OCI-LY3 (cell line): ENCODE data around the gene ITGA7.

Experiments
- H2AFZ ChIP-seq: fragments of 200-600, 300-600 bp; shearing (Covaris generic); 2 replicates; pipeline ENCODE4 v1.6.0; 2014; ENCODE audit warnings: antibody characterized with exemption, low read depth, low read length
- H3K27ac ChIP-seq: fragments of 200-600, 300-600 bp; sonication (generic); 2 replicates; pipeline ENCODE4 v1.5.1; 2014; ENCODE audit warnings: mild to moderate bottlenecking, low read length, moderate library complexity, mixed read lengths
- H3K27me3 ChIP-seq: fragments of 200-600, 300-600 bp; sonication (generic); 2 replicates; pipeline ENCODE4 v1.6.1; 2014; ENCODE audit warnings: low read depth, low read length, mixed read lengths
- H3K36me3 ChIP-seq: fragments of 200-600, 300-600 bp; sonication (generic); replicated peaks from 2 replicates; pipeline ENCODE3; 2014; ENCODE audit warnings: low read depth, low read length, mixed read lengths
- H3K4me1 ChIP-seq: fragments of 300-600, 200-600 bp; sonication (generic); 2 replicates; pipeline ENCODE4 v1.6.1; 2014; ENCODE audit warnings: low read length, mixed read lengths
- H3K4me2 ChIP-seq: fragments of 200-600, 300-600 bp; sonication (generic); 2 replicates; pipeline ENCODE4 v1.6.1; 2014; ENCODE audit warnings: low read length, mixed read lengths
- H3K4me3 ChIP-seq: fragments of 300-600, 200-600 bp; sonication (generic); 2 replicates; pipeline ENCODE4 v1.5.1; 2014; ENCODE audit warnings: antibody characterized with exemption, mild to moderate bottlenecking, low read length, moderate library complexity
- H3K79me2 ChIP-seq: fragments of 300-600, 200-600 bp; shearing (Covaris generic); 2 replicates; pipeline ENCODE4 v1.6.1; 2014; ENCODE audit warnings: mild to moderate bottlenecking, low read length, mixed read lengths
- H3K9ac ChIP-seq: fragments of 300-600, 200-600 bp; shearing (Covaris generic); 2 replicates; pipeline ENCODE4 v1.6.0; 2014; ENCODE audit warnings: mild to moderate bottlenecking, low read length, moderate library complexity
- H3K9me3 ChIP-seq: fragments of 200-600, 300-600 bp; shearing (Covaris generic); 2 replicates; pipeline ENCODE4 v1.6.1; 2014; ENCODE audit warnings: low read length, mixed read lengths; ENCODE audit not compliant: insufficient read depth
- H4K20me1 ChIP-seq: fragments of 200-600, 300-600 bp; sonication (generic); 2 replicates; pipeline ENCODE4 v1.6.1; 2016; ENCODE audit warnings: low read length, mixed read lengths; ENCODE audit not compliant: insufficient read depth
- EZH2phosphoT487 ChIP-seq: fragments of 200-600 bp; shearing (Covaris generic); IDR thresholded peaks from 2 replicates; pipeline ENCODE4 v1.6.1; 2018; ENCODE audit warnings: antibody characterized with exemption, mixed run types, low read depth
- TF ChIP-seq, protein P1 (sequence below): fragments of 200-600, 300-600 bp; sonication (generic); IDR thresholded peaks from 2 replicates; pipeline ENCODE4 v1.5.1; 2014; ENCODE audit warnings: antibody characterized with exemption, low read length, low read depth

The ITGA7 gene

DNA sequence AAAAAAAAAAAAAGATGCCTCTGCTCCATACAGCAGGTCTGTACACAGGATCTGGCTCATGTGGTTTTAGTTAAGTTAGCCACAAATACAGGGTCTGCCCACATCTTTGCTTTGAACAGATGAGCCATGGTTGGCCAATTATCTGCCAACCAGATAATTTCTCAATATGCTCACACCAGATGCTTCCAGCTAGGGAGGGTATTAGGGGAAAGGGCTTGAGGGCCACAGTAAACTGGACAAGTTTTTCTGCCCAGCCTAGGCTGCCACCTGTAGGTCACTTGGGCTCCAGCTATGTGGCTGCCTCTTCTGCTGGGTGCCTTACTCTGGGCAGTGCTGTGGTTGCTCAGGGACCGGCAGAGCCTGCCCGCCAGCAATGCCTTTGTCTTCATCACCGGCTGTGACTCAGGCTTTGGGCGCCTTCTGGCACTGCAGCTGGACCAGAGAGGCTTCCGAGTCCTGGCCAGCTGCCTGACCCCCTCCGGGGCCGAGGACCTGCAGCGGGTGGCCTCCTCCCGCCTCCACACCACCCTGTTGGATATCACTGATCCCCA, 13.3 kb upstream of the ITGA7 start:
- Histone ChIP-seq H4K20me1 (no peaks in the 10 kb centered on the region), H3K27me3 (no peaks in the 10 kb centered on the region), H3K4me3 (no peak overlapping the region), H3K9me3 (no peaks in the 10 kb centered on the region), H3K9ac (no peak overlapping the region), H3K79me2 (peaks cover 7% of the 10 kb centered on the region; the same call in 1 of the 2 replicates), H3K36me3 (peaks cover 7% of the 10 kb centered on the region), H2AFZ (no peak overlapping the region), H3K27ac (no peak overlapping the region), H3K4me2 (no peak overlapping the region), H3K4me1 (peaks cover 9% of the 10 kb centered on the region)
- TF ChIP-seq, protein P1, sequence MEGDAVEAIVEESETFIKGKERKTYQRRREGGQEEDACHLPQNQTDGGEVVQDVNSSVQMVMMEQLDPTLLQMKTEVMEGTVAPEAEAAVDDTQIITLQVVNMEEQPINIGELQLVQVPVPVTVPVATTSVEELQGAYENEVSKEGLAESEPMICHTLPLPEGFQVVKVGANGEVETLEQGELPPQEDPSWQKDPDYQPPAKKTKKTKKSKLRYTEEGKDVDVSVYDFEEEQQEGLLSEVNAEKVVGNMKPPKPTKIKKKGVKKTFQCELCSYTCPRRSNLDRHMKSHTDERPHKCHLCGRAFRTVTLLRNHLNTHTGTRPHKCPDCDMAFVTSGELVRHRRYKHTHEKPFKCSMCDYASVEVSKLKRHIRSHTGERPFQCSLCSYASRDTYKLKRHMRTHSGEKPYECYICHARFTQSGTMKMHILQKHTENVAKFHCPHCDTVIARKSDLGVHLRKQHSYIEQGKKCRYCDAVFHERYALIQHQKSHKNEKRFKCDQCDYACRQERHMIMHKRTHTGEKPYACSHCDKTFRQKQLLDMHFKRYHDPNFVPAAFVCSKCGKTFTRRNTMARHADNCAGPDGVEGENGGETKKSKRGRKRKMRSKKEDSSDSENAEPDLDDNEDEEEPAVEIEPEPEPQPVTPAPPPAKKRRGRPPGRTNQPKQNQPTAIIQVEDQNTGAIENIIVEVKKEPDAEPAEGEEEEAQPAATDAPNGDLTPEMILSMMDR = peak; percentile 32
- TF ChIP-seq EZH2phosphoT487 = no peak

DNA sequence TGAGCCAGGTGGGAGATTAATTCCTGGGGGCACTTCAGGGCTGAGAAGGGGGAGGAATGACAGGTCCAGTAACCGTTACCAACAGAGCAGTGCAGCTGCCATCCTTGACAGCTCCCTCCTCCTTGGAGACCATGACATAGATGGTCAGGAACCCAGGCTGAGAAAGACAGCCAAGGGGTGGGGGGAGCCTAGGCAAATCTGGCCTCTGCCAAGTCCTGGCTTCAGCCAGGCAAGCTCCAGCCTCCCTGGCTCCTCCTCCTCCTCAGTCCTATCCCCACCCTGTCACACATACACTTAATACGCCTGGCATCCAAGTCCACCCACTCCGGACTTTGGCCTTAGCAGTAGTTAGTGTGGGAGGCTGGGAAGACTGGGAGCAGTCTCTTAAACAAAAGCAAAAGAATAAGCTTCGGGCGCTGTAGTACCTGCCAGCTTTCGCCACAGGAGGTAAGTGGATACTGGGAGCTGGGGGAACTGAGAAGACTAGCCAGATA, 12.4 kb upstream of the ITGA7 start, which contains the start of gene RDH5:
Gene RDH5, plus strand, starts transcription at position 323 of the 494 bp plus-strand sequence. CDS start 792 bp downstream, outside the sequence.
- TF ChIP-seq EZH2phosphoT487 = no peak
- TF ChIP-seq, protein P1 = no peak
- no peaks in the 10 kb centered on the region for H3K9me3 ChIP-seq
- H2AFZ ChIP-seq = no peak within 1 kb of the TSS
- peaks cover 15% of the 10 kb centered on the region for H3K4me1 ChIP-seq
- H3K36me3 ChIP-seq = peaks cover 7% of the 10 kb centered on the region
- H3K79me2 ChIP-seq = peaks cover 7% of the 10 kb centered on the region; the same call in 1 of the 2 replicates
- H3K4me3 ChIP-seq = no peak within 1 kb of the TSS
- no peak within 1 kb of the TSS for H3K27ac ChIP-seq
- no peaks in the 10 kb centered on the region for H3K27me3 ChIP-seq
- H3K4me2 ChIP-seq = no peak within 1 kb of the TSS
- no peak within 1 kb of the TSS for H3K9ac ChIP-seq
- no peaks in the 10 kb centered on the region for H4K20me1 ChIP-seq

DNA sequence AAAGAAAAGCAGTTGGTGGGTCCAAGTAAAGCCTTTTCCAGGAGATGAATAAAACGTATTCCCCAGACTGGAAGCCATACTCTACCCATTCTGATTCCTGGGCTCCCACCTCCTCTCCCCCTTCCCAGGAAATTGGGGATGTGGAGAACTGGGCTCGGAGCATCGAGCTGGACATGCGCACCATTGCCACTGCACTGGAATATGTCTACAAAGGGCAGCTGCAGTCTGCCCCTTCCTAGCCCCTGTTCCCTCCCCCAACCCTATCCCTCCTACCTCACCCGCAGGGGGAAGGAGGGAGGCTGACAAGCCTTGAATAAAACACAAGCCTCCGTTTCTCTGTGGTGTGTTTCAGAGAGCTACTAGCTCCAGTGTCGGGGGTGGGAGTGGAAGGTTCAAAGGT, 11.7 kb upstream of the ITGA7 start:
- no peaks in the 10 kb centered on the region for H3K27me3 ChIP-seq
- H3K27ac ChIP-seq = no peak overlapping the region
- H3K4me3 ChIP-seq = no peak overlapping the region
- no peak overlapping the region for H3K4me2 ChIP-seq
- H3K4me1 ChIP-seq = peaks cover 15% of the 10 kb centered on the region
- no peak overlapping the region for H3K9ac ChIP-seq
- TF ChIP-seq, protein P1 = no peak
- no peak for TF ChIP-seq EZH2phosphoT487
- H3K79me2 ChIP-seq = peaks cover 7% of the 10 kb centered on the region; the same call in 1 of the 2 replicates
- no peak overlapping the region for H2AFZ ChIP-seq
- no peaks in the 10 kb centered on the region for H3K9me3 ChIP-seq
- no peaks in the 10 kb centered on the region for H4K20me1 ChIP-seq
- H3K36me3 ChIP-seq = peaks cover 3% of the 10 kb centered on the region

DNA sequence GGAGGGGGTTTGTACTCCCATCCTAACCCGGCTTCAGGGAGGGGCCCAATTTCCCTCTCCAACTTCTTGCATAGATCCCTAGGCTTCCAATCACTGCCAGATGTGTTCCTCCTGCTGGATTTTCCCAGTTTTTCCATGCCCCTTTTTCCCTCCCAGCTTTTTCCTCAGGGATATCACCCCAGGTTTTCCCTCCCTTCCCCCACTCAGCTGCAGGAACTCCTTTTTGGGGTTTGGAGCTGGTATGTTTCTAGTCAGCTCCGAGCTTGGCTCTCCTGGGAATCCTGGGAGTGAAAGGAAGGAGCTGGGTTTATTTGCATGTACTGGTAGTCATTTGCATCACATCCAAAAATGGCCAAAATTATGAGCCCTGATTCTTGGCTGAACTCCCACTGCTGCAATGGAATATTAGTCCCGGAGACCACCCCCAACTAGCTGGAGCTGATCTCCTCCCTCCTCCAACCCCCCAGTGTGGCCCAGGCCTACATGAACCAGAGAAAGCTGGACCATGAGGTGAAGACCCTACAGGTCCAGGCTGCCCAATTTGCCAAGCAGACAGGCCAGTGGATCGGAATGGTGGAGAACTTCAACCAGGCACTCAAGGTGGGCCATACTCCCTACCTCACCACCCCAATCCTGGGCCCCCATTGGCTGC, 11.0 kb upstream of the ITGA7 start:
- H3K27me3 ChIP-seq = no peaks in the 10 kb centered on the region
- no peak overlapping the region for H3K4me2 ChIP-seq
- H3K79me2 ChIP-seq = peaks cover 7% of the 10 kb centered on the region; the same call in 1 of the 2 replicates
- no peak overlapping the region for H3K4me3 ChIP-seq
- no peaks in the 10 kb centered on the region for H4K20me1 ChIP-seq
- H3K27ac ChIP-seq = no peak overlapping the region
- no peaks in the 10 kb centered on the region for H3K9me3 ChIP-seq
- no peak overlapping the region for H2AFZ ChIP-seq
- H3K9ac ChIP-seq = no peak overlapping the region
- TF ChIP-seq, protein P1 = no peak
- no peak for TF ChIP-seq EZH2phosphoT487
- H3K4me1 ChIP-seq = peaks cover 15% of the 10 kb centered on the region
- H3K36me3 ChIP-seq = peaks cover 1% of the 10 kb centered on the region
